22Rv1 (cell line): ENCODE measurements around the gene CFAP251.

Experiments used
- CTCF ChIP-seq: fragments of 450-650 bp; IDR thresholded peaks from 2 replicates; pipeline ENCODE4 v1.5.1; 2017; ENCODE audit warnings: mild to moderate bottlenecking
- ZFX ChIP-seq: fragments of 450-650 bp; IDR thresholded peaks from 2 replicates; pipeline ENCODE4 v1.6.1; 2017; ENCODE audit warnings: antibody characterized with exemption, borderline replicate concordance

- 0 out of 2 replicates have a peak, but pooled peaks have one; percentile 6 for TF ChIP-seq CTCF
- no peak for TF ChIP-seq ZFX
These were observed 102.9 kb downstream of the CFAP251 start for GRCh38 chr12:122021193-122021821.
